ENCODE data around the gene PPA2.
"Not testable (repeated sequence)": the region's sequence is repeated elsewhere in the genome, so short reads cannot be mapped to it uniquely, and the experiment has no call there.

The PPA2 gene

GRCh38 chr4:105458001-105458400 lies 15.9 kb downstream of the PPA2 start:
- no peak for DNase-seq

DNA sequence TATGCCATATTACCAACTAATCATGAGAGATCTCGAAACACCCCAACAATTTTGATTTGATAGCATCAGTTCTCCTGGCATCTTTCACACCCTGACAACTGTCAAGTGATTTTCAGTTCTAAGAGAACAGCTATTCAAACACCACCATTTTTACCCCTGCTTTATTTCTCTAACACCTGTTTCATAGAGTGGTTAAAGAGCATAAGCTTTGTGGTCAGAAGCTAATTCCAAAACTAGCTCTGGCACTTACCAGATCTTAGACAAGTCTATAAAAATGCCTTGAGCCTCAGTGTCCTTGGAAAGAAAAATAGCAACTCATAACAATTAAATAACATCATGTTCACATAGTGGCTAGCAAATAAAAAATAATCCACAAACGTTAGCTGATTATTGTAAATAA lies 17.9 kb downstream of the PPA2 start:
- DNase-seq, result no peak

DNA sequence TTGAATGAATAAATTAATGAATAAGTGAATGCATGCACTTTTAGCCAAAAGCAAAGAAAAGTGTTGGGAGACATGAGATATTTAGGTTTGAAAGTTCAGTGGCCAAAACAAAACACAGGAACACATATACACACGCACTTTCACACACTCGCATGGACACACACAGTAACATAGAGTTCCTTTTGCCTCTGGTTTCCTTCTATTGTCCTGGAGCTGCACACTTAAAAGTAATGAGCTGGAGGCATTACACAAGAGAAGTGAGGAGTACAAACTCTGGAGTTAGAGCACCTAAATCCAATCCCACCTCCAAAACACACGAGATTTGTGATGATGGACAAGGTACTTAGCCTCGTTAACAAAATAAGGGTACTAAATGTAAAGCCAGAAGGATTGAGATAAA lies 18.7 kb downstream of the PPA2 start:
- no peak for DNase-seq

- no peak for DNase-seq
Measured at GRCh38 chr4:105453550-105454205, 20.2 kb downstream of the PPA2 start.

DNA sequence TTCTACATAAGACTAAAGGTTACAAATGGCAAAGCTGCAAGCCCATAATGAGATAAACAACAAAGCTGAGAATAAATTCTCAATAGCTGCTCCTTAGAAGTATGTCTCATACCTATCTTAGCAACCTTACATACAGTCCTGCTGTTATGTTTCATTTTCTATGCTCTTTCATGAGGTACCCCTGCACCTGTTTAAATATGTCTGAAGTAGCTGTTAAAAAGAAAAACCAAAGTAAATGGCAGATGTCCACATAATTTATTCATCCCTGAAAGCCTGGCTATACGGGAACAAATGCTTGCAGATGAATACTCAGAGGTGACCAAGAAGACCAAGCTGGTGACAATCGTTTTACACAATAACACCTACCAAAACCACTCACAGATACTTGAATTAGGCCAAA lies 22.5 kb downstream of the PPA2 start:
- no peak for DNase-seq

DNA sequence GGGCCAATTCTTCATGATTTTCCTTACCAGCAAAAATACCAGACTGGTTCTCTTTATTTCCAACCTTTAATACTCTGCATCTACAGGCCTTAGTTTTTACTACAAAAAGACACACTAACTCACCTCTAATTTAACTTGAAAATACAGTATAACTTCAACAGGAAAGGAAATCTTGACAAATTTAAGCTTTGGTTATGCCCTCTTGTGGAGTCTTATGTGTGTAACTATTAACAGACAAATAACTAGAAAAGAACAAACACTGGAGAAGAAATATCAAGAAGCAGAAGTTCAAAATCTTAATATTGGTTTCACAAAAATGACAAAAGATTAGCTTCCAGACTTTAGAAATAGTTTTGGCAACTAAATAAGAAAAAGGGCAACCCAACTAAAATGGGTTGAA lies 33.0 kb downstream of the PPA2 start:
- no peak for DNase-seq

DNA sequence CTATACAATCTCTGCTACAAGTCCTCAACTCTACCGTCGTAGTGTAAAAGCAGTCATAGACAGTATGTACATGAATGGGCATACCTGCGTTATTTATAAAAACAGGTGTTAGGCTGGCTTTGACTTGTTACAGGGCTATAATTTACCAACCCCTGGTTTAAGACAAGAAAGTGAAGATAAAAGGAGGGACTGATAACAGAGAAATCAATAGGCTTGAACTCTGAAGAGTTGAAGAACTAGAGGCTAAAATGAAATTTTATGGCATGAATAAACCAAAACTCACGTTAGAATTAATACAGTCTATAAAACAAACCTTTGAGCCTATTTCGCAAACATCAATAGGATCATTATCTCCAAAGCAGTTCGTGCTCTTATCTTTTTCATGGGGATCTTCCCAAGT lies 36.2 kb downstream of the PPA2 start:
- no peak for DNase-seq

DNA sequence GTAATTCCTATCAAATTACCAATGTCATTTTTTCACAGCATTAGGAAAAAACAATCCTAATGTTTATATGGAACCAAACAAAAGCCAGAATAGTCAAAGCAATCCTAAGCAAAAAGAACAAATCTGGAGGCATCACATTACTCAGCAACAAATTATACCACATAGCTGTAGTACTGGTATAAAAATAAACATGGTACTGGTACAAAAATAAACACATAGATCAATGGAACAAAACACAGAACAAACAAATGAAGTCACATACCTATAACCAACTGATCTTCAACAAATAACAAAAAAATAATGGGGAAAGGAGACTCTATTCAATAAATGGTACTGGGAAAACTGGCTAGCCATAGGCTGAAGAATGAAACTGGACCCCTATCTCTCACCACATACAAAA lies 37.4 kb downstream of the PPA2 start:
- no peak for DNase-seq

GRCh38 chr4:105434940-105435339 lies 38.9 kb downstream of the PPA2 start:
- no peak for DNase-seq

- no peak for DNase-seq
Measured at GRCh38 chr4:105433421-105433820, 40.4 kb downstream of the PPA2 start.

GRCh38 chr4:105432438-105432837 lies 41.4 kb downstream of the PPA2 start:
- DNase-seq, result no peak

DNA sequence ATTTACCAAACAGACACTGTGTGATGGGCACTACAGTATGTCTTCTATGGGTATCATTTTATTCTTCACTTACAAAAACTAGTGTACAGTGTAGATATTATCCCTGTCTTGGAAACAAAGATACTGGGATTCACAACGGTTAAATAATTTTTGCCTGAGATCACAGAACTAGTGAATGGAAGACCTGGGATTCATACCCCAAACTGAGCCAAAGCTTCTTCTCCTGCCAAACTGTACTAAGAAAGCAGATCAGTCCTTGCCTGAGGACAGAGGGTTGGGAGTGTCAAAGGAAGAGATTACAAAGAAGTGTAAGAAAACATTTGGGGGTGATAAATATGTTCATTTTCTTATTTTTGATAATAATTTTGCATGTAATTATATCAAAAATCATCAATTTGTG lies 43.1 kb downstream of the PPA2 start:
- DNase-seq, result no peak

DNA sequence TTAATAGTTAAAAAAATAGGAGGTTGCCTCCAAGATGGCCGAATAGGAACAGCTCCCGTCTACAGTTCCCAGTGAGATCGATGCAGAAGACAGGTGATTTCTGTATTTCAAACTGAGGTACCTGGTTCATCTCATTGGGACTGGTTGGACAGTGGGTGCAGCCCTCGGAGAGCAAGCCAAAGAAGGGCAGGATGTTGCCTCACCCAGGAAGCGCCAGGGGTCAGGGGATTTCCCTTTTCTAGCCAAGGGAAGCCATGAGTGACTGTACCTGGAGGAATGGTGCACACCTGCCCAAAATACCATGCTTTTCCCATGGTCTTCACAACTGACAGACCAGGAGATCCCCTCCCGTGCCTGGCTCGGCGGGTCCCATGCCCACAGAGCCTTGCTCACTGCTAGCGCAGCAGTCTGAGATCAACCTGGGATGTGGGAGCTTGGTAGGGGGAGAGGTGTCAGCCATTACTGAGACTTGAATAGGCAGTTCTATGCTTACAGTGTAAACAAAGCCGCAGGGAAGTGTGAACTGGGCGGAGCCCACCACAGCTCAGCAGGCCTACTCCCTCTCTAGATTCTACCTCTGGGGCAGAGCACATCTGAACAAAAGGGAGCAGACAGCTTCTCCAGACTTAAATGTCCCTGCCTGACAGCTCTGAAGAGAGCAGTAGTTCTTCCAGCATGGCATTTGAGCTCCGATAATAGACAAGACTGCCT lies 47.5 kb downstream of the PPA2 start:
- DNase-seq, result no peak

- no peak for DNase-seq
Measured at GRCh38 chr4:105422207-105422920, 51.5 kb downstream of the PPA2 start.

DNA sequence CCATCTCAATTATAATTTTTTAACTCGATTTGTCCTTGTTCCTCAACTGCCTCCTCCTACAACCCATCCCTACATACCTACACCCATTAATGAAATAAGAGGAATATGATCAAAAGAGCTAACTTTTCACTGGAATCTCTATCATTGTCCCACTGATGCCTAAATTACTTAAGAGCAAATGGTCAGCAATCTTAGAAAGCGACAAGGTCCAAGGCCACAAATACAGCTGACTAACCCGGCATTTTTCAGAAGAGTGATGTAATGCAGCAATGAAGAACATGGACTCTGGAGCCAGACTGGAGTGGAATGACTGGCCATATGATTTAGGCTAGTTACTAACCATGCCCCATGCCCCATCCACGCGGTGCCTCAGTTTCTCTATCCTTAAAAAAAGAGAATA lies 56.2 kb downstream of the PPA2 start:
- DNase-seq, result no peak

DNA sequence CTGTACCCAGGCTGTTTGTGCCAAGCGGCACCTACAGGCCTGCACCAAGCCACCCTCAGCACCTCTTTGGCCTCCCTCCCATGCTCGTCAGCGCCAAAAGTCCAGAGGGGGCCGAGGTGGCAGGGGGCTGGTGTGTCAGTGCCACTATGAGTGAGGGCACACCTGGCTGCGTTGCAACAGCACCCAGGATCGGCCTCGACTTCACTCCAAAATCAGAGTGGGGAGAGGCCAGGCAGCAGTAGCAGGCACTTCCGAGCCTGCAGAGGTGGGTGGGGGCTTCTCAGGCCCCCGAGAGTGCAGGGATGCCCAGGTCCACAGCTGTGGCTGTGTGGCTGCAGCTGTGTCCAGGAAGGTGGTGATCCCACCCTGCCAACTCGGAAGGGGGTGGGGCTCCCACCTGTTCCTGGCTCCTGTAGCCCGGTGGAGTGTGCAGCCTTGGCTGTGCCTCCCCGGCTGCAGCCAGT lies 58.5 kb downstream of the PPA2 start:
- DNase-seq, result no peak

DNA sequence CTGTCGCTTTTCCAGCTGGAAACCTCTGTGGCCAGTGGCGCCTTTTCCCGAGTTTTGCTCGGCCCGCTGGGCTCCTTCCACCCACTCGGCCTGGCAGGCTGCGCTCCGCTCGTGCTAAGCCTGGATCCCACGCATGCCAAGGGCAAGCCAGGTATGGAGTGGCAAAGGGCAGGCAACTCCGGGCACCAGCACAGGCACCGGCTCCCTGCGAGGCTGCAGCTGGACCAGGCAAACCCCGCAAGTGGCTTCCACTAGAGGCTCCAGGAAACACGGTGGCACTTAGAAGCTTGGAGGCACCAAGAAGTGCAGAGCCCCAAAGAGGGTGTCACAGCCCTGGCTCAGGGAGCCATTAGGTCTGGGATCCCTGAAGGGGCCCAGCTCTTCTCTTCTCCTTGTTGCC lies 59.5 kb downstream of the PPA2 start:
- DNase-seq, result no peak

DNA sequence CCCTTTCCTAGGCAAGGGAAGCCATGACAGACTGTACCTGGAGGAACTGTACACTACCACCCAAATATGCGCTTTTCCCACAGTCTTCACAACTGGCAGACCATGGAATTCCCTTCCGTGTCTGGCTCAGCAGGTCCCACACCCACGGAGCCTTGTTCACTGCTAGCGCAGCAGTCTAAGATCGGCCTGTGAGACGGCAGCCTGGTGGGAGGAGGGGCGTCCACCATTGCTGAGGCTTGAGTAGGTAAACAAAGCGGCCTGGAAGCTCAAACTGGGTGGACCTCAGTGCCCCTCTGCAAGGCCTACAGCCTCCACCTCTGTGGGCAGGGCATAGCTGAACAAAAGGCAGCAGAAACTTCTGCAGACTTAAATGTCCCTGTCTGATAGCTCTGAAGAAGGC lies 64.7 kb downstream of the PPA2 start:
- not testable (repeated sequence) for DNase-seq

- DNase-seq, result no peak
Measured at GRCh38 chr4:105400901-105401677, 72.8 kb downstream of the PPA2 start.

- no peak for DNase-seq
Measured at GRCh38 chr4:105399532-105400161, 74.2 kb downstream of the PPA2 start.

GRCh38 chr4:105392858-105393257 lies 81.0 kb downstream of the PPA2 start:
- DNase-seq, result no peak

GRCh38 chr4:105389167-105389566 lies 84.7 kb downstream of the PPA2 start:
- no peak for DNase-seq

DNA sequence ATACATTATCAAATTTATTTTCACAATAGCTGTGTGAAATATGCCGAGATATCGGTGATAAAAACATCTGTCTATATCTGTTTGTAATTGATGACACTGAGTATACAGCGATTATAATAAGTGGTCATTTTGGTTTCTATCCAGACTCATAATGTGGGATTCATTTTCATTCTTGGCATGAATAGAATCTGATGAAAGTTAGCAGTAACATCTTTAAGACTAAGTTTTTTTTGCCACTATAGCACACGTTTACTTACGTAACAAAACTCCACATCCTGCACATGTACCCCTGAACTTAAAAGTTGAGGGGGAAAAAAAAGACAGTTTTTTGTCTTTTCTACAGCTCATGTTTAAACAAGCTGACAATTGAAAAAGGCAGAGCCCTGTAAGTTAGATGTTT lies 86.4 kb downstream of the PPA2 start:
- DNase-seq, result no peak

All from KG1 (cell line).